ENCODE data around the gene GOLGA1. TPM values are rescaled to one million over a fixed set of nuclear protein-coding genes. Genes with fewer than 3 reads are reported as not detected.

GOLGA1 gene
- total RNA-seq, 3 donors from 2014 or later = 23.6 to 37.1 (median 31.2) TPM

DNA sequence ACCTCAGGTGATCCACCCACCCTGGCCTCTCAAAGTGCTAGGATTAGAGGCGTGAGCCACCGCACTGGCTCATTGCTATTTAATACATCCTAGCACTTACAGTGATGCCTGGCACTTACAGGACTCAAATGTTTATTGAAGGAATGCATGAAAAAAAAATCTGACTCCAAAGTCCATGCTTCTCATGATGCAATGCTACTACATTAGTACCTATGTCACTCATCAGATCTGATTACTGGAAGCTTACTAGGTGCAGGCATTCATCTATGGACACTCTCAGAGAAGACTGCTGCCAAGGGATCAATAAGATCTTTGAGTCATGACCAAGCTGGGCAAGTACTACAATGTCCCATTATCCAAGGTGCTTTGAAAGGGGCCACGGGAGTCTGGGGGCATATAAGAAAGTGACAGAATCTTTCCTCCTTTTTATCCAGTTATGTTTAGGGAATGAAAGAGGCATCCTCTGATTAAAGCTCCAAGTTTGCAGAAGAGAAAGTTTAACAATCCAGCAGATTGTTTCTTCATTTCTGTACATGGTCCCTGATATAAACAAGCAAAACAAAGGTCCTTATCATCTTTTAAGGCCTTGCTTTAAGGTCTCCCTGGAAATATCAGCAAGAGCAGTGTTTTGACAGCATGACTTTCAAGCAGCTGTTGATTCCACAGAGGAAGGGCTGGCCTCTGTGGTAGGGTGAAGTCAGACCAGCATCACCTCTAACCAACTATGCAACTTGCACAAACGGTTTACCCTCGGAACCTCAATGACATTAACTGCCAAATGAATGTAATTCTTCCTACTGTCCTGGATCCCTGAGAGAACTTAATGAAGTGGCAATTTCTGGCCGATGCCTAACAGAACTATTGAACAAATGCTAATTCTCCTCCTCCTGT lies 43.1 kb downstream of the GOLGA1 start:
- intact Hi-C loops (cut with DNase I, micrococcal nuclease) = no loop called here
- Histone ChIP-seq H3K9me3 (no peaks in the 10 kb centered on the region), H3K4me1 (ENCODE audit: low read depth) (no peaks in the 10 kb centered on the region), H3K36me3 (ENCODE audit: low read depth) (no peaks in the 10 kb centered on the region), H3K4me3 (no peak overlapping the region)
- TF ChIP-seq, protein P1, sequence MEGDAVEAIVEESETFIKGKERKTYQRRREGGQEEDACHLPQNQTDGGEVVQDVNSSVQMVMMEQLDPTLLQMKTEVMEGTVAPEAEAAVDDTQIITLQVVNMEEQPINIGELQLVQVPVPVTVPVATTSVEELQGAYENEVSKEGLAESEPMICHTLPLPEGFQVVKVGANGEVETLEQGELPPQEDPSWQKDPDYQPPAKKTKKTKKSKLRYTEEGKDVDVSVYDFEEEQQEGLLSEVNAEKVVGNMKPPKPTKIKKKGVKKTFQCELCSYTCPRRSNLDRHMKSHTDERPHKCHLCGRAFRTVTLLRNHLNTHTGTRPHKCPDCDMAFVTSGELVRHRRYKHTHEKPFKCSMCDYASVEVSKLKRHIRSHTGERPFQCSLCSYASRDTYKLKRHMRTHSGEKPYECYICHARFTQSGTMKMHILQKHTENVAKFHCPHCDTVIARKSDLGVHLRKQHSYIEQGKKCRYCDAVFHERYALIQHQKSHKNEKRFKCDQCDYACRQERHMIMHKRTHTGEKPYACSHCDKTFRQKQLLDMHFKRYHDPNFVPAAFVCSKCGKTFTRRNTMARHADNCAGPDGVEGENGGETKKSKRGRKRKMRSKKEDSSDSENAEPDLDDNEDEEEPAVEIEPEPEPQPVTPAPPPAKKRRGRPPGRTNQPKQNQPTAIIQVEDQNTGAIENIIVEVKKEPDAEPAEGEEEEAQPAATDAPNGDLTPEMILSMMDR (IDR thresholded peaks at IDR 0.05) = no peak
- DNase-seq (no peak), ATAC-seq (no peak)

DNA sequence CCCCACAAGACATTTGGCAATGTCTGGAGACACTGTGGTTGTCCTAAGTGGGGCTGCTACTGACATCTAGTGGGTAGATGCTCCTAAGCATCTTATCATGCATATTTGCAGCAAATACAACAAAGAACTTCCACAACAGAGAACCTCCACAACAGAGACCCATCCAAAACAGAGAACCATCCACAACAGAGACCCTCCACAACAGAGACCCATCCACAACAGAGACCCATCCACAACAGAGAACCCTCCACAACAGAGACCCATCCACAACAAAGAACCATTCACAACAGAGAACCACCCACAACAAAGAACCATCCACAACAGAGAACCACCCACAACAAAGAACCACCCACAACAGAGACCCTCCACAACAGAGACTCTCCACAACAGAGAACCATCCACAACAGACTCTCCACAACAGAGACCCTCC lies 46.1 kb downstream of the GOLGA1 start:
- Histone ChIP-seq H3K9me3 (no peaks in the 10 kb centered on the region), H3K4me1 (ENCODE audit: low read depth) (no peaks in the 10 kb centered on the region), H3K4me3 (no peak overlapping the region), H3K36me3 (ENCODE audit: low read depth) (no peaks in the 10 kb centered on the region)
- DNase-seq (peak in 1 of 3 donors; percentile 12), ATAC-seq (no peak)
- TF ChIP-seq, protein P1 (IDR thresholded peaks at IDR 0.05) = no peak
- intact Hi-C loops (cut with DNase I, micrococcal nuclease) = no loop called here

DNA sequence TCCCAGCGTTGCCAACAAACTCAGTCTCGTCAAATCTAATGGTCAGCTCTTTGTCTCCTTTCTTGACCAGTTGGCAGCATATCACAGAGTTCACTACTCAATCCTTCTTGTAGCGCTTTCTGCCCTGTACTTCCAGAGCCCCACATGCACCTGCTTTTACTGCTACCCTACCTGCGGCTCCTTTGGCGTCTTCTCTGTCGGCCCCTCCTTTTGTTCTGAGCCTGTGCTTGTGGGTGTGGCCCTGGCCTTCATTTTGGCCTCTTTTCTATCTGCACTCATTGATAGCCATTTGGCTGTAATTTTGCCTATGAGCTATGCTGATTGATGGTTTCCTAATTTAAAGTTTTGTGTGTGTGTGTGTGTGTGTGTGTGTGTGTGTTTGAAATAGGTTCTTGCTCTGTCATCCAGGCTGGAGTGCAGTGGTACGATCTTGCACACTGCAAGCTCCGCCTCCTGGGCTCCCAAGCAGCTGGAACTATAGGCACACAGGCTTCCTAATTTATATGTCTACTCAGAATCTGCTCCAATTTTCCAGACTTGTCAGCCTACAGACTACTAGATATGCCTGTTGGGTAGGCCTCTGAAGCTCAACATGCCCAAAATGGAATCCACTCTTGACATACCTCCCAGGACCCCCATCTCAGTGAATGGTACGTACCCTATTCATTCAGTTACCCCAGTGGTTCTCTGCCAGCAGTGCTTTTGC lies 46.7 kb downstream of the GOLGA1 start:
- intact Hi-C loops (cut with DNase I, micrococcal nuclease) = no loop called here
- Histone ChIP-seq H3K4me1 (ENCODE audit: low read depth) (no peaks in the 10 kb centered on the region), H3K4me3 (no peak overlapping the region), H3K9me3 (no peaks in the 10 kb centered on the region), H3K36me3 (ENCODE audit: low read depth) (no peaks in the 10 kb centered on the region)
- ATAC-seq (no peak), DNase-seq (no peak)
- TF ChIP-seq, protein P1 (IDR thresholded peaks at IDR 0.05) = no peak

DNA sequence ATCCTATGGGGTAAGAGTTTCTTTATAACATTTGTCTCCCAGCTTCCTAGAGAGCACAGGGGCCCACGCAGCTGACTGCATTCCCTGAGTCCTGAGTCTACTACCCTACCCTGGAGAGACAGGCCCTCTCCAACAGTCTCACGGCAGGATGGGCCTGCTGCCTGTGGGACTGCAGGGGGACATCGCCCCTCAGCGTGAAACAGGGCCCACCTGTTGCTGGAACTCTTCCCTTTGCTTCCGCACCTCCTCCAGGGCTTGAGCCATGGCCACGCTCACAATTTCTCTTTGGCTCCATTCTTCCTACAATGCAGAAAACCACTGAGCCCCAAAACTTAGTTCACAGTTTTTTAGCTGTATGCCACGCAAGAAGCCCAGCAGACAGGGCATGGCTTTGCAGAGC lies 50.7 kb downstream of the GOLGA1 start:
- TF ChIP-seq, protein P1 (IDR thresholded peaks at IDR 0.05) = no peak
- Histone ChIP-seq H3K36me3 (ENCODE audit: low read depth) (peaks cover 6% of the 10 kb centered on the region), H3K4me3 (no peak overlapping the region), H3K4me1 (ENCODE audit: low read depth) (no peaks in the 10 kb centered on the region), H3K9me3 (no peaks in the 10 kb centered on the region)
- DNase-seq = no peak
- intact Hi-C loops (cut with DNase I, micrococcal nuclease) = no loop called here
- no peak for ATAC-seq

DNA sequence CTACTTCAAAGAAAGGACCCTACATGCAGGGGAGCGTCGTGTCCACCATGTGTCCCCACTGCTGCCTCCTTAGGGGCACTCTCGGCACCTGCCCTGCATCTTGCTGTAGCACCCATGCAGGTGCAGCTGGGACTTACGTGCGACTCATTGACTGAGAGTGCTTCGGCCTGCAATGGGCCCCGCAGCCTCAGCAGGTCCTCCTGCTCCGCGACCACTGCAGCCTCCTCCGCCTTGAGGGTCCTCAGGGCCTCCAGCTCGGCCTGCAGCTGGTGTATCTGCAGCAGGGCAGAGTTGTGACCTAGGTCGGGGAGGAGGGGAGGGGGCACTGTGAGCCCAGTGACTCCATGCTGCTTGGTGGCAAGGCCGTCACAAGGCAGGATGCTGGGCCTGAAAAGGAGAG lies 51.9 kb downstream of the GOLGA1 start:
- TF ChIP-seq, protein P1 (IDR thresholded peaks at IDR 0.05) = no peak
- Histone ChIP-seq H3K9me3 (no peaks in the 10 kb centered on the region), H3K36me3 (ENCODE audit: low read depth) (peaks cover 6% of the 10 kb centered on the region), H3K4me3 (no peak overlapping the region), H3K4me1 (ENCODE audit: low read depth) (no peaks in the 10 kb centered on the region)
- ATAC-seq = no peak
- intact Hi-C loops (cut with DNase I, micrococcal nuclease) = no loop called here
- no peak for DNase-seq

Data from mucosa of descending colon (tissue), 3 donors.